Measurements from ENCODE around the gene CEPT1.

DNA sequence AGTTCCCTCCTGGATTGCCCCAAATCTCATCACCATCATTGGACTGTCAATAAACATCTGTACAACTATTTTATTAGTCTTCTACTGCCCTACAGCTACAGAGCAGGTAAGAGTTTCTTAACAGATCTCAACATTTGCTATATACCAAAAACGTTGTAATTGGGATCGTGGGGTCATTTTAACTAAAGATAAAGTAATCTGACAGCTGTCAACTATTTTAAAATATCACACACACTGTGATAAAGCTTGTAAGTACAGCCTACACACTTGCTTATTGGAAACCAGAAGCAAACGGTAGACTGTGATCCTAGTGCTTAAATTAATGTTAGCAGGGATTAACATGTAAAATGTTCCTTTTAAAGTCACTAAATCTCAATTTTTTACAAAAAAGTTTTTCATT, 7.9 kb downstream of the CEPT1 start:
- no peak for TF ChIP-seq EZH2 (IDR thresholded peaks at IDR 0.05; ENCODE audit: borderline replicate concordance, low read length)
- TF ChIP-seq, protein P1, sequence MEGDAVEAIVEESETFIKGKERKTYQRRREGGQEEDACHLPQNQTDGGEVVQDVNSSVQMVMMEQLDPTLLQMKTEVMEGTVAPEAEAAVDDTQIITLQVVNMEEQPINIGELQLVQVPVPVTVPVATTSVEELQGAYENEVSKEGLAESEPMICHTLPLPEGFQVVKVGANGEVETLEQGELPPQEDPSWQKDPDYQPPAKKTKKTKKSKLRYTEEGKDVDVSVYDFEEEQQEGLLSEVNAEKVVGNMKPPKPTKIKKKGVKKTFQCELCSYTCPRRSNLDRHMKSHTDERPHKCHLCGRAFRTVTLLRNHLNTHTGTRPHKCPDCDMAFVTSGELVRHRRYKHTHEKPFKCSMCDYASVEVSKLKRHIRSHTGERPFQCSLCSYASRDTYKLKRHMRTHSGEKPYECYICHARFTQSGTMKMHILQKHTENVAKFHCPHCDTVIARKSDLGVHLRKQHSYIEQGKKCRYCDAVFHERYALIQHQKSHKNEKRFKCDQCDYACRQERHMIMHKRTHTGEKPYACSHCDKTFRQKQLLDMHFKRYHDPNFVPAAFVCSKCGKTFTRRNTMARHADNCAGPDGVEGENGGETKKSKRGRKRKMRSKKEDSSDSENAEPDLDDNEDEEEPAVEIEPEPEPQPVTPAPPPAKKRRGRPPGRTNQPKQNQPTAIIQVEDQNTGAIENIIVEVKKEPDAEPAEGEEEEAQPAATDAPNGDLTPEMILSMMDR (IDR thresholded peaks at IDR 0.05; ENCODE audit: low read length) = no peak
